NCI-H1105 treated with DMSO at 0.1 percent for 48 hours (cell line): Measurements from ENCODE around the gene PARN.
"Not testable (repeated sequence)": the region's sequence is repeated elsewhere in the genome, so short reads cannot be mapped to it uniquely, and the experiment has no call there.

Experiments used
- DNase-seq: peaks from one replicate; lab custom pipeline; 2025; lab: John Stamatoyannopoulos, UW

The PARN gene

DNA sequence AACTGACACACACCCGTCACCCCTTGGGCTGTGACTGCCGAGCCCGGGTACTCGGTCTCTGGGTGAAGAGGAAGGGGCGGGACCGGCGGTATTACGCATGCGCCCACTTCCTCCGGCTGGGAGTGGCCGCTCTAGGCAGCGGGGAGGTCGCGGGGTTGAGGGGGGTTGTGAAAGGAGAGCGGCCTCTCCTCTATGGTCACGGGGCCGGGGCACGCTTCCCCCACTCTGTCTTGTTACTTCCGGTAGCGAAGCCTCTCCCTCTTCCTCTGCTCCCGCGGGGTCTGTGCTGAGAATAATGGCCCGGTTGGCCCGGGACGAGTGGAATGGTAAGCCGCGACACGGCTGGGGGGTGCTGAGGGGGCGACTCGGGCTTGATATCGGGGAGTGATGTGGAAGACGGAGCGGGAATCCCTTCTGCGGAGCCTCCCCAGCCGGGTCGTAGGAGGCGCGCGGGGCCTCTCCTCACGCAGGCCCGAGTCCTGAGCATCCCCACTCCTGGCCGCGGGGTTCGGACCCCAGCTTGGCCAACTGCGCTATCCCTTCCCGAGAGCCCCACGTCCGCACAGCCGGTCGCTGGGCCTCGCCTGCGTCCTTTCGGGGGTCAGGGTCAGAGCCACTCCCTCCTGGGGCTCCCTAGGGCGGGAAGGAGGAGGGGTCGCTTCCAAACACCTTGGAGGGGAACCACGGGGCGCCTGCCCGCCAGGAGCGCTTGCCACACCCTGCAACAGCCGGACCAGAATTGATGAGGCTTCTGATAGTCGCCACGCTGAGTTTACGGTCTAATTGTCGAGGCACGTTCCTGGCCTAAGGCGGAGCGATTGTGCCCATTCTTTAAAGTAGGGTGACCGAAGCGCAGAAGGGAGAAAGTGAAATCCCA, 2.9 kb upstream of the PARN start, which contains the start of gene BFAR:
BFAR (plus strand) TSS at position 259 of the 877 bp plus-strand sequence. CDS start 11,396 bp downstream, outside the sequence.
- DNase-seq: peak; percentile 95

DNA sequence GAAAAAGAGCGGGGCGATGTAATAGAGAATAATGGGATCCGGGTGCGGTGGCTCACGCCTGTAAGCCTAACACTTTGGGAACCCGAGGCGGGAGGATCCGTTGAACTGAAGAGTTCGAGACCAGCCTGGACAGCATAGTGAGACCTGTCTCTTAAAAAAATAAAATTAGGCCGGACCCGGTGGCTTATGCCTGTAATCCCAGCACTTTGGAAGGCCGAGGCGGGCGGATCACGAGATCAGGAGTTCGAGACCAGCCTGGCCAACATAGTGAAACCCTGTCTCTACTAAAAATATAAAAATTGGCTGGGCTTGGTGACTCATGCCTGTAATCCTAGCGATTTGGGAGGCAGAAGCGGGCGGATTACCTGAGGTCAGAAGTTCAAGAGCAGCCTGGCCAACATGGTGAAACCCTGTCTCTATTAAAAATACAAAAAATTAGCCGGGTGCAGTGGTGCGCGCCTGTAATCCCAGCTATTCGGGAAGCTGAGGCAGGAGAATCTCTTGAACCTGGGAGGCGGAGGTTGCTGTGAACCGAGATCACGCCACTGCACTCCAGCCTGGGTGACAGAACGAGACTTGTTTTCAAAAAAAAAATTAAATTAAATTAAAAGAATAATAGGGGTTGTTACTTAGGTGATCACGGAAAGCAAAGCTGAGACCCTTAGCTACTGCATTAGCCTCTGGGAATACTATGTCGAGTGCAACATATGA, 715 bp upstream of the PARN start:
- not testable (repeated sequence) for DNase-seq

DNA sequence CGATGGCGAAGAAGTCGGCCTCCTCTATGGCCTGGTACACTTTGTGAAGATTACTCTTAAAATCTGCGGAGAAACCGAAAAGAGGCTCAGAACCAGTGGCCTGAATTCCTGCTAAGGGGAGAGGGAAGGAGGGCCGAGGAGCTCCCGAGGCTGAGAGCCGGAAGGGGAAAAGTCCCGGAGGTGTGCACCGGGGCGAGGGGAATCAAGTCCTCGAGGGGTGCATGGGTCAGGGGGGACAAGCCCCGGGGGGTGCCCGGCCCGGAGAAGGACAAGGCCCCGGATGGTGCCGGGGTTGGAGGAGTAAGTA, 495 bp downstream of the PARN start:
- no peak for DNase-seq

DNA sequence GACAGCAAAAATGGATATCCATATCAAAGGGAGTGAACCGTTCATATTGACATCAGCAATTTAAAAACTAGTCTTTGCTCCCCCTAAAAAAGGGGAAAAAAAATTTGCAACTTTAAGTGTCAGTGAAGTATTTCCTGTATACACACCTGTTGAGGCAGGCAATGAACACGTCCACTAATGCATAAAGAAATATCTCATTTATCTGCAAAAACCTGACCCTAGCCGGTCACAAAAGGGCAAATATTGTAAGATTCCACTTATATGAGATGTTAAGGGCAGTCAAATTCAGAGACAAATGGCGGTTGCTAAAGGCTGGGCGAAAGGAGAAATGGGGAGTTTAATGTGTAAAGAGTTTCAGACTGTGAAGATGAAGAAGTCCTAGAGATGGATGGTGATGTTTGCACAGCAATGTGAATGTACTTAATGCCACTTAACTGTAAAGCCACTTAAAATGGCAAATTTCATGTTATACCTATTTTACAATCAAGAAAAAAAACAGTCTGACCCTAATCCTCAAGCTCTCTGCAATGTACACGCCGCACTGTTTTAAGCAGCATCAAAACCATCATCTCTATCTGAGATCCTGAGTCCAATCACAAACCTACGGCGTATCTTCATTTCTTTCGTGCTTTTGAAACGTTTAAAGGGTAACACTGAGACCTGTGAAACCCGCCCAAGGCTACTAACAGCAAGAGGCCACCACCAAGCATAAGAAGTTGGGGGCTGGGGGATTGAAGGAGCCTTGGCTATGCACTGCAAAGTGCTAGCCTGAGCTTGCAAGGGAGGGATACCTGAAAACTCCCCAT, 1.1 kb downstream of the PARN start:
- DNase-seq: no peak

DNA sequence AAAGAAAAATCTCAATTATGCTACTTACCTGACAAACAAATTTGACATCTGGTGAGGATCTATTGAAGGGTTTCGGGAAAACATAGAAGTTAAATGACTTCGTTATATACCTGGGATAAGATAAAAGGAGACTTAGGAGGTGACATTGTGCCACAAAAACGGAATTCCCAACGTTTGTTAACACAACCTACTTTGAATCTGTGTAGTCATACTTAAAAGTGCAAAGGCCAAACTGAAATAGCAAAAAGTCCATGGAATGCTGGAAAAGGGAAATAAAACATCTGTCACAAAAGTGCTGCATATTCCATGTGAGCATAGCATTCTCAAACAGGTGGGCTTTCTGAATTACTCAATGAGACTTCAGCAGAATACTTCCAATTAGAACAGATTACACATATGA, 3.0 kb downstream of the PARN start:
- DNase-seq: no peak

DNA sequence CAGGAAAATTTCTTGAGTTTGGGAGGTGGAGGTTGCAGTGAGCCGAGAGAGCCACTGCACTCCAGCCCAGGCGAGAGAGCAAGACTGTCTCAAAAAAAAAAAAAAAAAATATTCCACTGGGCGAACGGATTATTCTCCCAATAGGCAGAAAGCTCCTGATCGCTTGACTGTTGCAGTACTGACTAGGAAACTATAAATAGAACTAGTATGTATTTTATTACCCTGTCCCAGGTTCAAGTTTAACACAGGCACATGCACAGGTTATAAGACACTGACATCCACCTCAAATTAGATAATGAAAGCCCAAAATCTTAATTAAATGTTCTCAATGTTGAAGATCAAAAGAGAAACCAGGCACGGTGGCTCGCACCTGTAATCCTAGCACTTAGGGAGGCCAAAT, 11.5 kb downstream of the PARN start:
- no peak for DNase-seq

DNA sequence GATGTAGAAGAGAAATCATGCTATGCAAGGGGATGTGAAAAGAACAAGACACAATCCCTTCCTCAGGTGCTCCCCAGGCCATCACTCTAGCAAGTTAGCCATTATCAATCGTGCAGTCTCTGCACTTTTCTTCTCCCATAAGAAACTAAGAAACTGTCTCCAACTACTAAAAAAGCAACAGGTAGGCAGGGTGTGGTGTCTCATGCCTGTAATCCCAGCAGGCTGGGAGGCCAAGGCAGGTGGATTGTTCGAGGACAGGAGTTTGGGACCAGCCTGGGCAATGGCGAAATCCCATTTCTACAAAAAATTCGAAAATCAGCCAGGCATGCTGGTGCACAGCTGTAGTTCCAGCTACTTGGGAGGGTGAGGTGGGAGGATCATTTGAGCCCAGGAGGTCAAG, 13.8 kb downstream of the PARN start:
- no peak for DNase-seq

DNA sequence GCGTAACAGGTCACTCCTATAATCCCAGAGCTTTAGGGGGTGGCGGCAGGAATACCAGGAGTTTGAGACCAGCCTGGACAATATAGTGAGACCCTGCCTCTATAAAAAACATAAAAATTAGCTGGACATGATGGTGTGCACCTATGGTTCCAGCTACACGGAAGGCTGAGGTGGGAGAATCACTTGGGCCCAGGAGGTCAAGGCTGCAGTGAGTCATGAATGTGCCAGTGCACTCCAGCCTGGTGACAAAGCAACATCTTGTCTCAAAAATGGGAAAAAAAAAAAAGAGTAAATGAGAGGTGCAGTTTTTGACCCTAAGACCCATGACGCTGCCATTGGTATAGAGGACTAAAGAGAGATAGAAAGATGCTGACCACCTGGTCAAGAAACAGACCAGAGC, 16.1 kb downstream of the PARN start:
- no peak for DNase-seq

DNA sequence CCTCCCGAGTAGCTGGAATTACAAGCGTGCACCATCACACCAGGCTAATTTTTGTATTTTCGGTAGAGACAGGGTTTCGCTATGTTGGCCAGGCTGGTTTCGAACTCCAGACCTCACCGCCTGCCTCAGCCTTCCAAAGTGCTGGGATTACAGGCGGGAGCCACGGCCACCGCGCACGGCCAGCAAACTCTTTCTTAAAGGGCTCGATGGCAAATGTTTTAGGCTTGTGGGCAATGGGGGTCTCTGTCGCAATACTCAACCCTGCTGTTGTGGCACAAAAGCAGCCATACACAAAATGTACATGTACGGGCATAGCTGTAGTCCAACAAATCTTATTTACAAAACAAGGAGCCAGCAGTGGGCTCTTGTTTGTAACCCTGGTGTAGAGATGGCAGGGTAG, 18.4 kb downstream of the PARN start:
- no peak for DNase-seq

DNA sequence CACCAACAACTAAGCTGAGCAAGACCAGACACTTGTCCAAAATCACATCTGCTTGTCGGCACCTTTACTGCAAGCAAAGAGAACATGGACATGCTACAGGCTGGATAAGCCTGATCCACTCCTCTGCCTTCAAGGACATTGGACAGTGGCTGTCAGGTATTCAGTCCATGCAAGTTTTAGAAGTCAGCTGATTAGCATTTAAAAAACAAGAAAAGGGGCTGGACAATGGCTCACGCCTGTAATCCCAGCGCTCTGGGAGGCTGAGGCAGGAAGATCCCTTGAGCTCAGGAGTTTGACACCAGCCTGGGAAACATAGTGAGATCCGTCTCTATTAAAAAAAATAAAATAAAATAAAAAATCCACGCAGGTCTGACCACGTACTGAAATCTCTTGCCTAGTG, 20.3 kb downstream of the PARN start:
- no peak for DNase-seq

DNA sequence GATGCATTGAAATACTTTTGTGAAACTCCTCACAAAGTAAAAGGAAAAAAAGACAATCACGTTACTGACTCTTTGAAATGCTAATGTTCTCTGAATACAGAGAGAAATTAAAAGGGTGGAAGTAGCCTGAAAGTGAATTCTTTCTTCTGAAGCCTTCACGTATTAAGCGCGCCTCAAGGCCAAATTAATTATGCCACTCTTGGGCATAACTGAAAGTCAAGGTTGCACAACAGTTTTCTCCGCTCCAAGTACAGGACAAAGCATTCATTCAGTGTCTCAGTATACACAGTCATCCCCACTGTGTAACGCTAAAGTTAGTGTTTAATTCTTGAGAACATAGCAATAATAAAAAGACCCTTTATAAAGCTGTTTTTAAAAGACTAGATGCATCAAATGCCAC, 21.5 kb downstream of the PARN start:
- no peak for DNase-seq

DNA sequence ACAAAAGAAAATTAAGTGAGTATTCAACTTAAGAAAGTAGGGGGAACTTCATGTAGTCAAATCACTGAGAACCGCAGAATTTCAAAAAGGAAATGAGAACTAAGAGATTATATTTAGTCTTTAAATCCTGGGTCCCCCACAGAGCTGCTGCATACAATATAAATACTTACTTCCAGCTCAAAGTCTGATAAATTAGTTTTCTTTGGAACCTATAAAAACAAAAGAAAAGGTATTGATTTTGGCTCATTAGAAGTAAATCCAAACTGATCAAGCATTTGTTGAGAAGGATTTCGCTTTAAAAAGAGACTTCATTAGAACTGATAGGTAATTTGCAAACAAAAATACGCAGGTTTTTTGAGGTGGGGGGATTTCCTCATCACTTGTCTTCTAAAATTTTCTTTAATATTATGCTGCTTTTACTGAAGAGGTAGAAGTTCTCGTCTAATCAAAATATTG, 21.9 kb downstream of the PARN start:
- no peak for DNase-seq

DNA sequence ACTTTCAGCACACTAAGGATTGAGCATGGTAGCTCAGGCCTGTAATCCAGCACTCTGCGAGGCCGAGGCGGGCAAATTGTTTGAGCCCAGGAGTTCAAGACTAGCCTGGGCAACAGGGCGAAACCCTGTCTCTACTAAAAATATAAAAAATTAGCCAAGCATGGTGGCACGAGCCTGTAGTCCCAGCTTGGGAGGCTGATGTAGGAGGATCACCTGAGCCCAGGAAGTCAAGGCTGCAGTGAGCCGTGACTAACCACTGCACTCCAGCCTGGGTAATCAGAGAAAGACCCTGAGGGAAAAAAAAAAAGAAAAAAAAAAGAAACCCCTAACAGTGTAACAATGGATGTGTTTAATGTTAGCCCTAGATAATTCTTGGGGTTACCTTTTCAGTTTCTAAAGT, 24.0 kb downstream of the PARN start:
- no peak for DNase-seq

DNA sequence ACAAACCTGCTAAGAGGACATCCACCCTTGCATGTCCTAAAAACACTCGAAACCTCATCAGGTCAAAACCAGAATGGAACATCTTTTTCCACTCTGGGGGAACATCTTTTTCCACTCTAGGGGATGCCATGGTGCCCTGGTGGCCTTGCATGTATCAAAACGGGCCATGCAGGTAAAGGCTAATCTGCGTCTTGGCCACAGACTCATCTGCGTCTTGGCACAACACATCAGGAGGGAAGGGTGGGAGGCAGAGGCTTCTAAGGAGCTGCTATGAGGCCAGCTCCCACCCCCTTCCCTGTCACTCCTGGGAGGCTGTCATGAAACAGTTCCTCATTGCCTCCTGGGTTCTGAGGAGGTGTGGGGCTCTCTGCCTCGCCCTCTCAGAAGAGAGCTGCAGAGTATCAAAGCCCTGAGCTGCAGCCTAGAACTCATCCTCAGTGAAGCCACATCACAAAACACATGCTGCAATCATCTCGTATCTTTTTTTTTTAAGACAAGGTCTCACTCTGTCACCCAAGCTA, 27.6 kb downstream of the PARN start:
- DNase-seq: no peak

DNA sequence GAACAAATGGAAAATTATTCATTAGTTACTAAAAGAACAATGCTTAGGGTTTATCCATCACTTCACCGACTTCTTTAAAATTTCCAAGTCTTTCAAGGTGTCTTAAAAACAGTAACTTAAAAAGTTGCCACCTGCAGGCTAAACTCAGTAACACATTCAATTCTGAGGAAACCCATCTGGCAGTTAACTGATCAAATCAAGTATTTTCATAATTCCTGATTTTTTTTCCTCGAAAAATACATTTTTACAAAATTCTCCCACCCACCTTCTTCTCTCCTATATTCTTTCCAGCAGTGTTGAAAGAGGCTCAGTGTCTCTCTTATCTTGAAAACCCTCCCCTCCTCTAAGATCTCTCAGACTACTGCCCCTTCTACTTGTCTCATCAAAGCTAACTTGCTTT, 29.9 kb downstream of the PARN start:
- DNase-seq: no peak

DNA sequence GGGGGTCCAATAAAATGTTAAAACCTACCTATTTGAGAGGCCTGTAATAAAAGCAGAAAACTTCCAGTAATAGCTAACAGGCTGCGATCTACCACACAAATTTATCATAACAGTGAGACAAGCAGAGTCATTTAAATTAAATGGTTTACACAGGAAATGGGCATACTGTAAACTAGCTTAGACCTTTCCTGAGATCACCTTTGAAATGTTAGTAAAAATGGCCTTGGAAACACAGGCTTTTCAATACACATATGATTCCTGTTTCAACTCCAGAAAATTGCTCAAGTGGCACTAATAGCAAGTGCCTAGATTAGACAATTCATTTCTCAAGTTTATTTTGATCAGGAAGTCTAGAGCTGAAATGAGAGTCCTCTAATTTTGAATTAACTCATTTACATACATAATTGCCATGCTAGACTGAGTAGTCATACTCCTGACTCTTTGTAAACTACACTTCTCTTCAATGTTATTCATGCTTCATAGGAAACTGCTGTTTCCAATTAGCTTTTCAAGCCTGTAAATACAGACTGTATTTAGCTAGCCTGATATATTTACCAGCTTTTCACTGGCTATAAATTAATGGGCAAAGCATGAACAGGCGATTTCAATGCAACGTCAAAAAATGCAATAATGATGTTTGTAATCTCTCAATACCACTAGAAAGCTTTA, 43.3 kb downstream of the PARN start:
- DNase-seq: no peak

DNA sequence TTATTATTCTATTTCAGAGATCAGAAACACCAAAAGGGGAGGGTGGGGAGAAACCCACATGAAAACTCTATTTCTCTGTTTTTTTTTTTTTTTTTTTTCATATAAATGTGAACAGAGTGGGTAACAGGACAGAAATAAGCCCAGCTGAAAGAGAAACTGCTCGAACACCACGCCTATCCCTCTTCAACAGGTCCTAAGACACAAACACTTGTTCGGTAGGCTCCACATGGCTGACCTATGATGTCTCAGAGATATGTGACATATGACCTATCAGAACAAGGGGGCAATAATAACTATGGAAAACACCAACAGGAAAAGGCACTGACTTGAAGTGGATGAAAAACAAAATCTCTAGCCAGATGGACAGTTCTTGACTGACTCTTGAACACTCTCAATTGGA, 44.8 kb downstream of the PARN start:
- no peak for DNase-seq

DNA sequence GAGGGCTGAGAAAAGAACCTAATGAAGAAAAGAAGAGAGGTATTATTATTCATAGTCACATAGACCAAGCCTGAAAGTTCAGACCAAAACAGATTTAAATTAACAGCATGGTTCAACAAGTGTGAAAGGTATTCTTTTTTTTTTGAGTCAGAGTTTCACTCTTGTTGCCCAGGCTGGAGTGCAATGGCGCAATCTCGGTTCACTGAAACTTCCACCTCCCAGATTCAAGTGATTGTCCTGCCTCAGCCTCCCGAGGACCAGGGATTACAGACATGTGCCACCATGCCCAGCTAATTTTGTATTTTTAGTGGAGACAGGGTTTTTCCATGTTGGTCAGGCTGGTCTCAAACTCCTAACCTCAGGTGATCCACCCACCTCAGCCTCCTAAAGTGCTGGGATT, 49.1 kb downstream of the PARN start:
- DNase-seq: not testable (repeated sequence)

DNA sequence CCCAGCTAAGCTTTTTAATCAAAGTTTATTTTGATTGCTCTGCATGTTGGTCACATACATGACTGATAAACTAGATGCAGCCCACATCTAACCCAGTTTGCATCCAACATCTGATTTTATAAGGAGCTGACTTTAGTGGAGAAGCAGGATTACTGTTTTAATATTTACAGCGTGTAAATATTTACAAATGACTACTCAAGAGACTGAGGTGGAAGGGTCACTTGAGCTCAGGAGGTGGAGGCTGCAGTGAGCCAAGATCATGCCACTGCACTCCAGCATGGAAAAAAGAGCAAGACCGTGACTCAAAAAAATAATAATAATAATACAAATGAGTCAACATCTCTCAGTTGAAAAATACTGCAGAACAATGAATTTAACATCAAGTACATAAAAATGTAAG, 50.8 kb downstream of the PARN start:
- DNase-seq: no peak

DNA sequence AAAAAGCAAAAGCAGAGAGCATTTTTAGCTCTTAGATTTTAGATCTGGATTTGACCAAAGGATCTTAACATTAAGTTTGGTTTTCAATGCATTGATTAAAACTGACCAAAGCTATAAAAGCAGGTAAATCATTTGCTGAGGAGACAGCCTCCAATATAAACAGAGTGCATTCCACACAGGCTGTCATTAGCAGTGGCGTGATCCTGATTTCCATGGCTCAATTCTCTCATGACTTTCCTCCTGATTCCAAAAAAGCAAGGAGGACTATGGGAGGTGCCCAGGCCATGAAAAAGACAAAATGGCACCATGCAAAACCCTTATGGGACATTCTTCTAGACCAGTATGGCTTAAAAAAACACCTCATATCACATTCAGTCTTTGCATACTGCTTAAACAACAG, 53.5 kb downstream of the PARN start:
- DNase-seq: no peak

DNA sequence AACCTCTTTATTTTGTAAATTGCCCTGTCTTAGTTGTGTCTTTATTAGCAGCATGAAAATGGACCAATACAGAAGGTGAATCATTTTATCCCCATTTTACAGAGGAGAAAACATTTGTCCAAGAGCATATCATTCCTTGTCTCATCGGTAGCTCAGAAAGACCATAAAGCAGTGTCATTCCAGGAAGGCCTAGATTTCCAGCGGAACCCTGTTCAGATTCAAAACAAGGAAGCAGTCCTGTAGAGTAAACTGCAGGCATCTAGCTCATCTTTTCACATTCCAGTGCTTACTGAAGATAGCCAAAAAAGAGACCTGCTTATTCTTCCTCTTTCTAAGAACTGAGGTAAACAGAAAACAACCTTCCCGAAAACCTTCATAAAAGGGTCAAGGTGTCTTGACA, 54.0 kb downstream of the PARN start:
- no peak for DNase-seq
